Measurements from ENCODE around the gene FNTB. TPM values are rescaled to one million over a fixed set of nuclear protein-coding genes. Genes with fewer than 3 reads are reported as not detected.

Gene FNTB
- total RNA-seq, 1 experiment from 2014 or later, result 20.7 TPM

GRCh38 chr14:65032319-65032718, 45.6 kb downstream of the FNTB start:
- H2BK5ac ChIP-seq (ENCODE audit: insufficient read length, low read length), result no peak overlapping the region
- DNase-seq, result no peak
- H3K79me1 ChIP-seq (ENCODE audit: insufficient read depth, low read depth, low read length, poor library complexity, severe bottlenecking), result no peaks in the 10 kb centered on the region
- no peak overlapping the region for H4K91ac ChIP-seq (ENCODE audit: insufficient read length, low read depth, low read length)
- H2AFZ ChIP-seq (ENCODE audit: low read length), result no peak overlapping the region
- Mint-ChIP-seq H3K9me3 (no peaks in the 10 kb centered on the region), H3K36me3 (ENCODE audit: insufficient read depth in 1 of 3, low read depth in 3 of 3) (peaks cover 6 to 50% (median 37%) of the 10 kb centered on the region in 3 experiments), H3K4me3 (no peak overlapping the region), H3K27me3 (ENCODE audit: low read depth) (no peaks in the 10 kb centered on the region), H3K4me1 (no peaks in the 10 kb centered on the region), H3K27ac (no peak overlapping the region)
- H3K56ac ChIP-seq (ENCODE audit: insufficient read length, low read depth, low read length), result no peak overlapping the region
- no peak overlapping the region for H2BK20ac ChIP-seq (ENCODE audit: low read depth, low read length, poor library complexity, severe bottlenecking)
- no peak overlapping the region for H2BK15ac ChIP-seq (ENCODE audit: low read depth, low read length)
- H3K14ac ChIP-seq (ENCODE audit: insufficient read depth, low read length), result no peak overlapping the region
- no peak overlapping the region for H3K4me2 ChIP-seq (ENCODE audit: insufficient read depth, insufficient read length, low read length)
- TF ChIP-seq CTCF (conservative IDR thresholded peaks at IDR 0.05), result no peak
- H3K23me2 ChIP-seq (ENCODE audit: insufficient read length, low read depth, low read length, poor library complexity, severe bottlenecking), result no peaks in the 10 kb centered on the region
- no peak overlapping the region for H4K8ac ChIP-seq (replicated peaks; ENCODE audit: insufficient read length, low read depth, low read length)
- H4K20me1 ChIP-seq (ENCODE audit: control insufficient read depth, insufficient read depth, insufficient read length), result no peaks in the 10 kb centered on the region
- no peaks in the 10 kb centered on the region for H3K4me1 ChIP-seq (ENCODE audit: insufficient read depth, low read length)
- H3K18ac ChIP-seq (ENCODE audit: insufficient read length, low read depth, low read length), result no peak overlapping the region
- H3K9ac ChIP-seq (ENCODE audit: extremely low read depth, insufficient read length, low read length), result no peak overlapping the region
- H4K5ac ChIP-seq (ENCODE audit: insufficient read length, low read depth, low read length), result no peak overlapping the region
- no CpG with 5 or more reads among the region's 11 CpGs for WGBS (ENCODE audit: extremely low coverage, insufficient read length, low lambda C conversion rate)
- no peak overlapping the region for H2BK120ac ChIP-seq (ENCODE audit: low read depth, low read length, poor library complexity, severe bottlenecking)
- no peak overlapping the region for H3T11ph ChIP-seq (ENCODE audit: low read length)
- no peak overlapping the region for H3K27ac ChIP-seq (ENCODE audit: insufficient read length, low read depth, low read length)
- no peak overlapping the region for H3K4ac ChIP-seq (ENCODE audit: low read depth, low read length)
- H3K27me3 ChIP-seq (ENCODE audit: insufficient read depth, low read length), result no peaks in the 10 kb centered on the region
- no peak overlapping the region for H2AK5ac ChIP-seq (ENCODE audit: insufficient read length, low read length)
- no peak overlapping the region for H3K23ac ChIP-seq (ENCODE audit: insufficient read length, low read depth, low read length)
- no peak overlapping the region for H2BK12ac ChIP-seq (ENCODE audit: insufficient read length, low read depth, low read length)
- H3K79me2 ChIP-seq (ENCODE audit: insufficient read depth, low read length), result no peaks in the 10 kb centered on the region
- H3K9me3 ChIP-seq (ENCODE audit: control insufficient read depth, low read depth, low read length), result no peaks in the 10 kb centered on the region

Measured in H9 (cell line).